ENCODE data around the gene PRKACG. TPM values are rescaled to one million over a fixed set of nuclear protein-coding genes. Genes with fewer than 3 reads are reported as not detected.
"Not testable (repeated sequence)": the region's sequence is repeated elsewhere in the genome, so short reads cannot be mapped to it uniquely, and the experiment has no call there.

Gene PRKACG
- polyA plus RNA-seq (2012; ENCODE audit: insufficient read depth, insufficient read length, low read depth): not detected

DNA sequence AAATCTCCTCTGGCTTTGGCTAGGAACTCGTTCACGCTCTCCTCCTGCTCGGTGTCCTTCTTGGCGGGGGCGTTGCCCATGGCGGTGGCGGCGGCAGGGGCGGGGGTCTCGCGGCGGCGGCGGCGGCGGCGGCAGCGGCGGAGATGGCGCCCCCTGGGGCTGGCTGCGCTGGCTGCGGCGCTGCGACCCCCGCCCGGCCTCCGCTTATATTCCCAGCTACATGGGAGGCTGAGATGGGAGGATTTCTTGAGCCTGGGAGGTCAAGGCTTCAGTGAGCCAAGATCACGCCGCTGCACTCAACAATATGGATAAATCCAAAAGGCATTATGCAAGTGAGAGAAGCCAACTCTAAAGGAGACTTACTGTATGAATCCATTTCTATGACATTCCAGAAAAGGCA is at the start of gene PRKACG:
TSS of gene PRKACG (minus strand) at position 101 of the 400 bp plus-strand sequence. CDS start at position 80, 21 bp downstream.
- H3K4me1 ChIP-seq: no peaks in the 10 kb centered on the region
- peaks cover 13% of the 10 kb centered on the region for H3K27me3 ChIP-seq
- H3K4me3 ChIP-seq (ENCODE audit: low read depth, low read length): no peak within 1 kb of the TSS
- TF ChIP-seq, protein P1, sequence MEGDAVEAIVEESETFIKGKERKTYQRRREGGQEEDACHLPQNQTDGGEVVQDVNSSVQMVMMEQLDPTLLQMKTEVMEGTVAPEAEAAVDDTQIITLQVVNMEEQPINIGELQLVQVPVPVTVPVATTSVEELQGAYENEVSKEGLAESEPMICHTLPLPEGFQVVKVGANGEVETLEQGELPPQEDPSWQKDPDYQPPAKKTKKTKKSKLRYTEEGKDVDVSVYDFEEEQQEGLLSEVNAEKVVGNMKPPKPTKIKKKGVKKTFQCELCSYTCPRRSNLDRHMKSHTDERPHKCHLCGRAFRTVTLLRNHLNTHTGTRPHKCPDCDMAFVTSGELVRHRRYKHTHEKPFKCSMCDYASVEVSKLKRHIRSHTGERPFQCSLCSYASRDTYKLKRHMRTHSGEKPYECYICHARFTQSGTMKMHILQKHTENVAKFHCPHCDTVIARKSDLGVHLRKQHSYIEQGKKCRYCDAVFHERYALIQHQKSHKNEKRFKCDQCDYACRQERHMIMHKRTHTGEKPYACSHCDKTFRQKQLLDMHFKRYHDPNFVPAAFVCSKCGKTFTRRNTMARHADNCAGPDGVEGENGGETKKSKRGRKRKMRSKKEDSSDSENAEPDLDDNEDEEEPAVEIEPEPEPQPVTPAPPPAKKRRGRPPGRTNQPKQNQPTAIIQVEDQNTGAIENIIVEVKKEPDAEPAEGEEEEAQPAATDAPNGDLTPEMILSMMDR (IDR thresholded peaks at IDR 0.05; ENCODE audit: low read depth, low read length): no peak
- H3K9me3 ChIP-seq: no peaks in the 10 kb centered on the region
- no peaks in the 10 kb centered on the region for H3K36me3 ChIP-seq
- no peak for DNase-seq

DNA sequence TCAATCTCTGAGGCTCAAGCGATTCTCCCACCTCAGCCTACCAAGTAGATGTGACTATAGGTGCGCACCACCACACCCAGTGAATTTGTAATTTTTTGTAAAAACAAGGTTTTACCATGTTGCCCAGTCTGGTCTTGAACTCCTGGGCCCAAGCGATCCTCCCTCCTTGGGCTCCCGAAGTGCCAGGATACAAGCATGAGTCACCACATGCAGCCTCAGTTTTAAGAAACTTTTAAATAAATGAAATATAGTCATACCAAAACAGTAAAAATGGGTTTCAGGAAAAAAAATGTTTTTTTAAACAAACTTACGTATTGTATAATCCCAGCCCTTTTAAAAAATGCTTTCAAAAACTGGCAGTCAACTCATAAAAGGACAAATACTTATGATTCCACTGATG is 48.3 kb upstream of the PRKACG start:
- TF ChIP-seq, protein P1 (IDR thresholded peaks at IDR 0.05; ENCODE audit: low read depth, low read length): no peak
- Histone ChIP-seq H3K4me3 (ENCODE audit: low read depth, low read length) (no peak overlapping the region), H3K27me3 (no peaks in the 10 kb centered on the region), H3K4me1 (no peaks in the 10 kb centered on the region), H3K36me3 (peaks cover 10% of the 10 kb centered on the region), H3K9me3 (no peaks in the 10 kb centered on the region)
- no peak for DNase-seq

DNA sequence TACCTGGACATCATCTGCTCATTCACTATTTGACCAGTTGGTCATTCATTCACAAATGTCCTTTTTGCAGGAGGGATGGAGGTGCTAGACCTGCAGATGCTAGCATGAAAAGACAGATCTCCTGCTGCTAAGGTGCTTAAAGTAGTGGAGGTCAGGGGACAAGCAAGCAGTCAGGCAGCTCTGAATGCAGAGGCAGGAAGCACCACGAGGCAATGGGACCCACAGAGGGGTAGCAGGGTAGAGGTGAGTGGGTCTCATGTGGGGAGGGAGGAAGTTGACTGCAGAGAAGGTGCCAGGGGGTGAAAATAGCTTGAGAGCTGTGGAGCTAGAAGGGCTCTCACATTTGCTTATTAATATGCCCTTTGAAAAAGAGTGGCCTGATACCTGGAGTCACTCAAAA is 46.9 kb upstream of the PRKACG start:
- no peak for DNase-seq
- no peaks in the 10 kb centered on the region for H3K27me3 ChIP-seq
- H3K36me3 ChIP-seq: peaks cover 11% of the 10 kb centered on the region
- no peaks in the 10 kb centered on the region for H3K4me1 ChIP-seq
- no peak overlapping the region for H3K4me3 ChIP-seq (ENCODE audit: low read depth, low read length)
- H3K9me3 ChIP-seq: no peaks in the 10 kb centered on the region
- TF ChIP-seq, protein P1 (IDR thresholded peaks at IDR 0.05; ENCODE audit: low read depth, low read length): no peak

DNA sequence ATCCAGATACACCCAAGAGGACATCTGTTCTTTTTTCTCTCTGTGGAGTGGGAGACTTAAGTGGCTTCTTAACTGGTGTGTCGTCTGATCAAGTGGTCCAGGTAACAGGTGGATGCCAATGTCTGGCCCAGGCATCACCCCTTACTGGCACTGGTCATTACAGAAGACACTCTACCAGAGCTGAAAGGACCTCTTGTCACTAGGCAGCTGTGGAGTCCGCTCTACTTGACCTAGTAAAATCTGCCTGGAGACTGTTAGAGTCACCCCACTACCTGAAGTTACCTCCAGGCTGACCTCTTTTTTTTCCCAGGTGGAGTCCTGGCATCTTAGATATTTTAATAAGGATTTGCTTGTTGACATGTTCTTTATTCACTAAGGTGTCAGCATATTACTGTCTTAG is 44.2 kb upstream of the PRKACG start:
- Histone ChIP-seq H3K9me3 (no peaks in the 10 kb centered on the region), H3K4me3 (ENCODE audit: low read depth, low read length) (no peak overlapping the region), H3K4me1 (no peaks in the 10 kb centered on the region), H3K36me3 (peaks cover 5% of the 10 kb centered on the region), H3K27me3 (no peaks in the 10 kb centered on the region)
- DNase-seq: no peak
- TF ChIP-seq, protein P1 (IDR thresholded peaks at IDR 0.05; ENCODE audit: low read depth, low read length): no peak

DNA sequence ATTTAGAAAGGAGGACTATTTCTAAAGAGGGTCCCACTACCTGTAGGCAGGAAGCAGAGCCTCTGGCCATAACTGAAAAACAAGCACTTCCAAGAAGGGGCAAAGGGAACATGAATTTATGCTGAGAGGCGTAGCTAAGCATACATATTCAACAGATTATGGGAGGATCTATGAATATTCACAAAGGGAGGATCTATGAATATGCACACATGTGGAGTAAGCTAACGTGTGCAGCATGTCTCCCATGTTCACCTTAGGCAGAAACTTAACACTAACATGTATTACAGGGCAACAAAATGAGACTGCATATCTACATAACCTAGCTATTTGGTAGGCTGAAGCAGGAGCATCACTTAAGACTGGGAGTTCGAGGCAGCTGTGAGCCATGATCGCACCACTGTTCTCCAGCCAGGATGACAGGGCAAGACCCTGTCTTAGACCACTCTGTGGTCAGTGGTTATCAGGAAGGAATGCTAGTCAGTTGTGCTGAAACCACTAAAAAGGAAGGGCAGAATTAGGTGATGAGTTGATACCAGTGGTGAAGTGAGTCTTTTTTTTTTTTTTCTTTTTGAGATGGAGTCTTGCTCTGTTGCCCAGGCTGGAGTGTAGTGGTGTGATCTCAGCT is 42.4 kb upstream of the PRKACG start:
- Histone ChIP-seq H3K4me1 (no peaks in the 10 kb centered on the region), H3K4me3 (ENCODE audit: low read depth, low read length) (no peak overlapping the region), H3K27me3 (no peaks in the 10 kb centered on the region), H3K36me3 (peaks cover 5% of the 10 kb centered on the region), H3K9me3 (no peaks in the 10 kb centered on the region)
- TF ChIP-seq, protein P1 (IDR thresholded peaks at IDR 0.05; ENCODE audit: low read depth, low read length): no peak
- DNase-seq: no peak

DNA sequence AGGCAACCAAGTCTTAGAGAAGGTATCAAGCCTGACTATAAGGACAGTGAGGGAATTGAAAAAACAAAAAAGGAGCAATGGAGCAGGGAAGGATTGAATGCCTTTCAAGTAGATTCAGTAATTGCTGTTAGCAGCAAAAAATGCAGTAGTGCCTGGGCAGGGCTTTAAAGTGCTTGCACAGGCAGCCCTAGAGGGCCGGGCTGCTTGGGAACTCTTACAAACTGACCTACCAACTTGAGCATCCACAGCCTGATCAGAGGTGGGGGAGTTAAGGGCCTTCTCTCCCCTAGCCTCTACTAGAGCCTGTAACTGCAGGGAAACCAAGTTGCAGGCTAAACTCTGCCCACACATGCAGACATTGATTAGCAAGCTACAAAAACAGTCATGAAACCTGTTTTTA is 41.1 kb upstream of the PRKACG start:
- DNase-seq: no peak
- Histone ChIP-seq H3K4me3 (ENCODE audit: low read depth, low read length) (no peak overlapping the region), H3K4me1 (no peaks in the 10 kb centered on the region), H3K36me3 (peaks cover 5% of the 10 kb centered on the region), H3K27me3 (no peaks in the 10 kb centered on the region), H3K9me3 (no peaks in the 10 kb centered on the region)
- TF ChIP-seq, protein P1 (IDR thresholded peaks at IDR 0.05; ENCODE audit: low read depth, low read length): no peak

DNA sequence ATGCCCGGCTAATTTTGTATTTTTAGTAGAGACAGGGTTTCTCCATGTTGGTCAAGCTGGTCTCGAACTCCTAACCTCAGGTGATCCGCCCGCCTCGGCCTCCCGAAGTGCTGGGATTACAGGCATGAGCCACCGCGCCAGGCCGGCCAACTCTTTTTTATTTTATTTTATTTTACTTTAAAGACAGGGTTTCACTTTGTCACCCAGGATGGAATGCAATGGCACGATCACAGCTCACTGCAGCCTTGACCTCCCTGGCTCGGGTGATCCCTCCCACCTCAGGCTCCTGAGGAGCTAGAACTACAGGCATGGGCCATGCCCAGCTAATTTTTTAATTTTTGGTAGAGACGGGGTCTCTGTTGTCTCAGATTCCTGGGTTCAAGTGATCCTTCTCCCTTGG is 37.0 kb upstream of the PRKACG start:
- peaks cover 11% of the 10 kb centered on the region for H3K36me3 ChIP-seq
- not testable (repeated sequence) for DNase-seq; H3K4me1 ChIP-seq; H3K27me3 ChIP-seq; H3K9me3 ChIP-seq; H3K4me3 ChIP-seq (ENCODE audit: low read depth, low read length)
